Suprapubic skin (tissue), 3 donors: Measurements from ENCODE around the gene RBPJ.

Source experiments
- EP300 ChIP-seq: sonication (generic); formaldehyde crosslinking; IDR thresholded peaks from one replicate; pipeline ENCODE4 v1.6.1; 2017; ENCODE audit warnings: antibody characterized with exemption
- TF ChIP-seq, protein P1 (sequence below), 2 donors: fragments of 200-600 bp in 1 of 2; fragments of 450-650 bp in 1 of 2; sonication (generic) in 1 of 2; IDR thresholded peaks; one replicate each; pipeline ENCODE4 v1.5.1; 2016 to 2019; ENCODE audit warnings: antibody characterized with exemption in 2 of 2, mild to moderate bottlenecking in 1 of 2, moderate library complexity in 1 of 2

DNA sequence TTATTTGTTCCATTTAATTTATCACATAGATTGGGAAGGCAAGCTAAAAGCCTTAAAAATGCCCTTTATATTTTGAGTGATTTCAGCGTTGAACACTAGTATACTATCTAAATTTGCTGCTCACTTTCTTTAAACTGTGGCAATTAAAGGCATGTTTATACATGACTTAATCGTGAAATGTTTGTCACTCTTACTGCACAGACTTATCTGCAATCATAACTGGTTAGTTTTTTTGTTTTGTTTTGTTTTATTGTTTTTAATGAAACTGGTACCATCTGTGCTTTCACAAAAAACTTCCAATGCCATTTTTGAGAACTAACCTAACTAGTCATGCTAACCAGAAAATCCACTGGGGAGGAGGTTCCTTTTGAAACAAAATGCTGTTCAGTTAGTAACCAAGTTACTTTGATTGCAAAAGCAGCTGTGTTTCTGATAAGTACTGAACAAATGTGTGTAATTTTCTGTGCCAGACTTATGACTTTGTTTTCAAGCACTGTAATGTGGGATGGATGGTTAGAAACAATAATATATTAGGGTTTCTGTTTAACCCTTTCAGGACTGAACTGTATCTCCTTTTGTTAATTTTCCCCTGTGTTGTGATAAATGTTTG is 113.3 kb downstream of the RBPJ start:
- TF ChIP-seq EP300: no peak
- TF ChIP-seq, protein P1, sequence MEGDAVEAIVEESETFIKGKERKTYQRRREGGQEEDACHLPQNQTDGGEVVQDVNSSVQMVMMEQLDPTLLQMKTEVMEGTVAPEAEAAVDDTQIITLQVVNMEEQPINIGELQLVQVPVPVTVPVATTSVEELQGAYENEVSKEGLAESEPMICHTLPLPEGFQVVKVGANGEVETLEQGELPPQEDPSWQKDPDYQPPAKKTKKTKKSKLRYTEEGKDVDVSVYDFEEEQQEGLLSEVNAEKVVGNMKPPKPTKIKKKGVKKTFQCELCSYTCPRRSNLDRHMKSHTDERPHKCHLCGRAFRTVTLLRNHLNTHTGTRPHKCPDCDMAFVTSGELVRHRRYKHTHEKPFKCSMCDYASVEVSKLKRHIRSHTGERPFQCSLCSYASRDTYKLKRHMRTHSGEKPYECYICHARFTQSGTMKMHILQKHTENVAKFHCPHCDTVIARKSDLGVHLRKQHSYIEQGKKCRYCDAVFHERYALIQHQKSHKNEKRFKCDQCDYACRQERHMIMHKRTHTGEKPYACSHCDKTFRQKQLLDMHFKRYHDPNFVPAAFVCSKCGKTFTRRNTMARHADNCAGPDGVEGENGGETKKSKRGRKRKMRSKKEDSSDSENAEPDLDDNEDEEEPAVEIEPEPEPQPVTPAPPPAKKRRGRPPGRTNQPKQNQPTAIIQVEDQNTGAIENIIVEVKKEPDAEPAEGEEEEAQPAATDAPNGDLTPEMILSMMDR (IDR thresholded peaks at IDR 0.05): no peak
